CD4-positive, CD25-positive, alpha-beta regulatory T cell (primary cell): ENCODE results near the gene PCBP4. TPM values are rescaled to one million over a fixed set of nuclear protein-coding genes. Genes with fewer than 3 reads are reported as not detected.

Source experiments
- ATAC-seq, 2 donors: fragments of 150-1000 bp; cut with Tn5 transposase; one replicate each; pipeline ENCODE4 v1.10.0; 2021; ENCODE audit warnings: low read depth in 2 of 2, moderate number of reproducible peaks in 2 of 2, moderate library complexity in 1 of 2
- DNase-seq, 3 donors: peaks; one replicate each; pipeline versions ENCODE4 v3.0.0 to v3.0.0-alpha.2; 2012 to 2022; ENCODE audit warnings: mixed read lengths in 1 of 3
- H3K27ac ChIP-seq: one replicate; pipeline ENCODE4 v1.7.0; 2013; ENCODE audit warnings: mild to moderate bottlenecking, low read length; ENCODE audit not compliant: insufficient read depth, poor library complexity, severe bottlenecking
- H3K27me3 ChIP-seq: one replicate; pipeline ENCODE4 v1.7.0; 2013; ENCODE audit warnings: low read length; ENCODE audit not compliant: control insufficient read depth, insufficient read depth
- H3K36me3 ChIP-seq: one replicate; pipeline ENCODE4 v1.7.0; 2013; ENCODE audit warnings: mild to moderate bottlenecking, low read length, moderate library complexity; ENCODE audit not compliant: control insufficient read depth, insufficient read depth
- H3K4me1 ChIP-seq: 2 replicates; pipeline ENCODE4 v1.7.0; 2013; ENCODE audit warnings: mild to moderate bottlenecking, low read length; ENCODE audit not compliant: insufficient read depth, control insufficient read depth, poor library complexity, severe bottlenecking
- H3K4me3 ChIP-seq: one replicate; pipeline ENCODE4 v1.7.0; 2013; ENCODE audit warnings: low read depth, mild to moderate bottlenecking, low read length, moderate library complexity
- H3K9me3 ChIP-seq, 2 experiments: 1 replicate in 1 of 2; 2 replicates in 1 of 2; pipeline ENCODE4 v1.7.0; 2013; ENCODE audit warnings: low read length in 2 of 2, mild to moderate bottlenecking in 1 of 2, moderate library complexity in 1 of 2; ENCODE audit not compliant: control insufficient read depth in 2 of 2
- H3K27ac Mint-ChIP-seq, 3 donors: one replicate each; pipeline ENCODE4 v1.8.0; 2020 to 2022; ENCODE audit warnings: mild to moderate bottlenecking in 3 of 3, mixed read lengths in 3 of 3, moderate library complexity in 2 of 3
- H3K27me3 Mint-ChIP-seq: one replicate; pipeline ENCODE4 v1.8.0; 2022; ENCODE audit warnings: mild to moderate bottlenecking, mixed read lengths
- H3K36me3 Mint-ChIP-seq: one replicate; pipeline ENCODE4 v1.8.0; 2020; ENCODE audit warnings: mixed read lengths
- H3K4me1 Mint-ChIP-seq, 4 donors: one replicate each; pipeline ENCODE4 v1.8.0; 2020 to 2022; ENCODE audit warnings: mixed read lengths in 4 of 4, mild to moderate bottlenecking in 1 of 4
- H3K4me3 Mint-ChIP-seq, 4 donors: one replicate each; pipeline ENCODE4 v1.8.0; 2020 to 2022; ENCODE audit warnings: mild to moderate bottlenecking in 4 of 4, mixed read lengths in 4 of 4, moderate library complexity in 3 of 4
- H3K9me3 Mint-ChIP-seq, 7 donors: one replicate each; pipeline ENCODE4 v1.8.0; 2020 to 2022; ENCODE audit warnings: mixed read lengths in 7 of 7, mild to moderate bottlenecking in 3 of 7, moderate library complexity in 2 of 7
- polyA plus RNA-seq, 4 donors: library from polyadenylated mRNA; unstranded; fragments of 300-500 nt; fragmentation: Illumina TruSeq; gene quantifications; one replicate each; pipeline ENCODE4 v1.2.3, GENCODE V29; 2021
- total RNA-seq: library from RNA; stranded (reverse); gene quantifications from one replicate; pipeline ENCODE4 v1.2.3, GENCODE V29; 2022

PCBP4 gene
- total and polyA plus RNA-seq, 5 donors from 2014 or later, result 9.6 to 24.6 (median 13.7) TPM

DNA sequence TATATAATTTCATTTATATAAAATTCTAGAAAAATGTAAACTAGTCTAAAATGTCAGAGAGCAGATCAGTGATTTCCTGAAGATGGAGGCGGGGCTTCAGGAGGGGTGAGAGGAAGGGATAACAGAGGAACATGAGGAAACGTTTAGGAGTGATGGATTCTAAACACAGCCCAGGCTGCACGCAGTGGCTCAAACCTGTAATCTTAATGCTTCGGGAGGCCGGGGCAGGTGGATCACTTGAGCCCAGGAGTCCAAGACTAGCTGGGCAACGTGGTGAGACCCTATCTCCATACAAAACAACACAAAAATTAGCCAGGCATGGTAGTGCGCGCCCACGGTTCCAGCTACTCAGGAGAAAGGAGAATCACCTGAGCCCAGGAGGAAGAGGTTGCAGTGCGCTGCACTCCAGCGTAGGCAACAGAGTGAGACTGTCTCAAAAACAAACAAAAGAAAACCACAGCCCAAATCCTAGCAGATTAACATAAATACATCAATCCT lies 46.1 kb downstream of the PCBP4 start:
- Mint-ChIP-seq H3K27ac (no peak overlapping the region), H3K27me3 (peaks cover 28% of the 10 kb centered on the region), H3K9me3 (no peaks in the 10 kb centered on the region), H3K36me3 (no peaks in the 10 kb centered on the region), H3K4me1 (no peaks in the 10 kb centered on the region), H3K4me3 (no peak overlapping the region)
- Histone ChIP-seq H3K9me3 (no peaks in the 10 kb centered on the region), H3K4me3 (no peak overlapping the region), H3K36me3 (no peaks in the 10 kb centered on the region), H3K27me3 (no peaks in the 10 kb centered on the region), H3K4me1 (no peaks in the 10 kb centered on the region), H3K27ac (no peak overlapping the region)
- ATAC-seq (no peak), DNase-seq (no peak)

DNA sequence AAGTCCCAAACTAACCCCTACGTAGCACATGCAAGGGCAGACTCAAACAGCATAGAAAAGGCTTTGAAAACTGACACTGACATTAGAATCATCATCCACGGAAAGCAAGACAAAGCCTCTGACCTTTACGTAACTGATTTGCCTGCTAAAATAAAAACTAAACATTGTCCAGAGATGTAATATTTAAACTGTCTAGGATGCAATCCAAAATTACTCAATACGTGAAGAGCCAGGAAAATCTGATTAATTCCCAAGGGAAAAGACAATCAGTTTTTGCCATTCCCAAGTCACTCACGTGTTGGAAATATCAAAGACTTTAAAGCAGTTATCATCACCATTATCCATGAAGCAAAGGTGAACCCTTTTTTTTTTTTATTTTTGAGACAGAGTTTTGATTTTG lies 50.8 kb downstream of the PCBP4 start:
- no peak overlapping the region for H3K27ac Mint-ChIP-seq

DNA sequence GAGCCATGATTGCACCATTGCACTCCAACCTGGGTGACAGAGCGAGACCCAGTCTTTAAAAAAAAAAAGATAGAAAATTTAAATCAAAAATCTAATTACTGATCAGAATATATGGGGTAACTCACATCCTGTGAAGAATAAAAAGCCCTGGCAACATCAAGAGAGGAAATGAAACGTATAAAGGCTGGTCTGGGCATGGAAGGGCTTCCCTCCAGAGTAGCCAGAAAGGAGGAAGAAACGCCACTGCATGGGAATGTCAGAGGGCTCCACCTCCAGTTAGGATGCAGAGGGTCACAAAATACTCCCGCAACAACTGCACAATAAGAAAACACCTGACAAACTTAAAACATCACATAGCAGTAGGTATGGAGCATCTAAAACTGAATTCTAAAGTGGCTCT lies 59.2 kb downstream of the PCBP4 start:
- Histone ChIP-seq H3K9me3 (peaks cover 0 to 6% of the 10 kb centered on the region in 2 experiments), H3K27me3 (no peaks in the 10 kb centered on the region), H3K36me3 (no peaks in the 10 kb centered on the region), H3K27ac (no peak overlapping the region), H3K4me1 (no peaks in the 10 kb centered on the region), H3K4me3 (no peak overlapping the region)
- Mint-ChIP-seq H3K4me3 (no peak overlapping the region), H3K4me1 (no peaks in the 10 kb centered on the region), H3K27ac (no peak overlapping the region), H3K27me3 (peaks cover 10% of the 10 kb centered on the region), H3K36me3 (peaks cover 6% of the 10 kb centered on the region), H3K9me3 (peaks cover 0 to 39% (median 3%) of the 10 kb centered on the region in 7 donors)
- ATAC-seq (no peak), DNase-seq (no peak)

More for the DNA sequence above, 50.8 kb downstream of the PCBP4 start:
- DNase-seq, result no peak
- no peak for ATAC-seq
- Mint-ChIP-seq H3K36me3 (no peaks in the 10 kb centered on the region), H3K27me3 (peaks cover 21% of the 10 kb centered on the region), H3K4me1 (no peaks in the 10 kb centered on the region), H3K9me3 (no peaks in the 10 kb centered on the region), H3K4me3 (no peak overlapping the region)
- H3K36me3 ChIP-seq, result no peaks in the 10 kb centered on the region
- no peaks in the 10 kb centered on the region for H3K4me1 ChIP-seq
- H3K4me3 ChIP-seq, result no peak overlapping the region
- H3K9me3 ChIP-seq, result no peaks in the 10 kb centered on the region
- H3K27me3 ChIP-seq, result no peaks in the 10 kb centered on the region
- no peak overlapping the region for H3K27ac ChIP-seq

Other genes with a start within 250 kb of the PCBP4 start
- gene IQCF6, start 188.2 kb downstream of the PCBP4 start, total RNA-seq, result not detected
- not detected for gene IQCF6, start 188.2 kb downstream of the PCBP4 start, polyA plus RNA-seq
- gene IQCF2, start 105.8 kb downstream of the PCBP4 start, total RNA-seq, result not detected
- not detected for gene IQCF2, start 105.8 kb downstream of the PCBP4 start, polyA plus RNA-seq
- gene IQCF5, start 91.9 kb downstream of the PCBP4 start, total RNA-seq, result not detected
- not detected for gene IQCF5, start 91.9 kb downstream of the PCBP4 start, polyA plus RNA-seq
- not detected for gene IQCF1, start 64.1 kb downstream of the PCBP4 start, total RNA-seq
- gene IQCF1, start 64.1 kb downstream of the PCBP4 start, polyA plus RNA-seq, result not detected
- gene RRP9, start 25.6 kb downstream of the PCBP4 start, total RNA-seq, result 11.2 TPM
- gene RRP9, start 25.6 kb downstream of the PCBP4 start, polyA plus RNA-seq, result 10 to 100 TPM; 17.0 to 25.4 (median 23.2) TPM
- gene PARP3, start 25.1 kb downstream of the PCBP4 start, total RNA-seq, result 6.4 TPM
- gene PARP3, start 25.1 kb downstream of the PCBP4 start, polyA plus RNA-seq, result 1 to 10 TPM; 2.9 to 5.4 (median 3.6) TPM
- not detected for gene GPR62, start 12.1 kb downstream of the PCBP4 start, total RNA-seq
- under 1 TPM in 1 of 4 donors, not detected in 3; 0.22 TPM for gene GPR62, start 12.1 kb downstream of the PCBP4 start, polyA plus RNA-seq
- gene ABHD14B, start 6.6 kb upstream of the PCBP4 start, total RNA-seq, result 45.1 TPM
- gene ABHD14B, start 6.6 kb upstream of the PCBP4 start, polyA plus RNA-seq, result 10 to 100 TPM; 60.3 to 86.1 (median 78.8) TPM
- gene ABHD14A, start 7.6 kb upstream of the PCBP4 start, total RNA-seq, result 12.7 TPM
- 100 to 1,000 TPM in 2 of 4 donors, 10 to 100 TPM in 2; 91.0 to 137 (median 105) TPM for gene ABHD14A, start 7.6 kb upstream of the PCBP4 start, polyA plus RNA-seq
- gene ACY1, start 16.1 kb upstream of the PCBP4 start, total RNA-seq, result 6.7 TPM
- gene ACY1, start 16.1 kb upstream of the PCBP4 start, polyA plus RNA-seq, result 10 to 100 TPM in 3 of 4 donors, 1 to 10 TPM in 1; 6.4 to 14.7 (median 11.3) TPM
- gene RPL29, start 28.4 kb upstream of the PCBP4 start, total RNA-seq, result 1,128 TPM
- gene RPL29, start 28.4 kb upstream of the PCBP4 start, polyA plus RNA-seq, result 1,000 to 10,000 TPM; 1,236 to 1,661 (median 1,413) TPM
- gene DUSP7, start 89.1 kb upstream of the PCBP4 start, total RNA-seq, result 12.7 TPM
- gene DUSP7, start 89.1 kb upstream of the PCBP4 start, polyA plus RNA-seq, result 1 to 10 TPM; 3.0 to 3.7 (median 3.5) TPM
- 1.7 TPM for gene POC1A, start 187.0 kb upstream of the PCBP4 start, total RNA-seq
- 1 to 10 TPM; 1.3 to 3.2 (median 1.9) TPM for gene POC1A, start 187.0 kb upstream of the PCBP4 start, polyA plus RNA-seq
- gene ALAS1, start 230.7 kb upstream of the PCBP4 start, total RNA-seq, result 17.1 TPM
- 10 to 100 TPM; 22.4 to 41.4 (median 34.2) TPM for gene ALAS1, start 230.7 kb upstream of the PCBP4 start, polyA plus RNA-seq